ENCODE results near the gene ADGRD1. TPM values are rescaled to one million over a fixed set of nuclear protein-coding genes. Genes with fewer than 3 reads are reported as not detected.
A peak's percentile ranks its signal among the peaks of the same experiment; 100 is the strongest.

The ADGRD1 gene
- total RNA-seq, 1 donor from 2014 or later, result 11.0 TPM

DNA sequence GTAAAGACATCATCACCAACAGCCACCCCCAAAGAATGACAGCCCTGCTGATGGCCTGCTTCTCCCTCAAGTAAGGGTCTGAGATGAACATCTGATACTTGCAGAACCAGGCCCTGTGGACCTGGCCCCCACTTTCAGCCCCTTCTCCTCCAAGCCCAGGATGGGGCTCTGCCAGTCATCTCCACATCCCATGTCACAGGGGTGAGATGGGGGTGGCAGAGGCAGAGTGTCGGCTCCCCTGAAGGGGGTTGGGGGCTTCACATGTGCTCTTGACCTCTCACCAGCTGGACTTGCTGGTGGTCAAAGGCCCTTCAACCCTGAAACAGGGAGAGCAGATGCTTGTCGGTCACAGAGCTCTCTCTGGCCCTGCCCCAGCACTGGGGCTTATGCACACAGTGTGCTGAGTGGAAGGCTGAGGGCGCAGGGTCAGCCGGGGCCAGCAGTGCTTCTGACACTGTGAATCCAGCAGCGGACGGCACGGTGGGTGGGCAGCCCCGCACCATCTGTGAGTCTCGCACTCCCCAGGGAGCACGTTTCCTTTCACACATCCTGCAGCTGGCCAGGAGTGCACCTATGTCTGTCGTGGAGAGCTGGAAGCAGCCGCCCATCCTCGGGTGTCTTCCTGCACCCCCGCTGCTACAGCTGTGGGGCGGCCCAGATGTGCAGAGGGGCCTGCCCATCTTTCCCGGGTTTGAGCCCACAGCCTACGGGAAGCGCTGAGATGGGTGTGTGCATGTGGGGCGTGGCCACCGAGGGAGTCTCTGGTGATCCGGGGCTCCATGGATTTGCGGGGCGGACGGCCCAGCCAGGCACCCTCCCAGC lies 94.3 kb downstream of the ADGRD1 start:
- peaks cover 4% of the 10 kb centered on the region for H3K27me3 Mint-ChIP-seq
- peaks cover under 1% of the 10 kb centered on the region for H3K4me1 Mint-ChIP-seq (ENCODE audit: unreplicated experiment)
- H3K36me3 Mint-ChIP-seq, result no peaks in the 10 kb centered on the region
- no peak for DNase-seq (ENCODE audit: extremely low spot score, unreplicated experiment)
- H3K9me3 Mint-ChIP-seq, result no peaks in the 10 kb centered on the region
- TF ChIP-seq, protein P1, sequence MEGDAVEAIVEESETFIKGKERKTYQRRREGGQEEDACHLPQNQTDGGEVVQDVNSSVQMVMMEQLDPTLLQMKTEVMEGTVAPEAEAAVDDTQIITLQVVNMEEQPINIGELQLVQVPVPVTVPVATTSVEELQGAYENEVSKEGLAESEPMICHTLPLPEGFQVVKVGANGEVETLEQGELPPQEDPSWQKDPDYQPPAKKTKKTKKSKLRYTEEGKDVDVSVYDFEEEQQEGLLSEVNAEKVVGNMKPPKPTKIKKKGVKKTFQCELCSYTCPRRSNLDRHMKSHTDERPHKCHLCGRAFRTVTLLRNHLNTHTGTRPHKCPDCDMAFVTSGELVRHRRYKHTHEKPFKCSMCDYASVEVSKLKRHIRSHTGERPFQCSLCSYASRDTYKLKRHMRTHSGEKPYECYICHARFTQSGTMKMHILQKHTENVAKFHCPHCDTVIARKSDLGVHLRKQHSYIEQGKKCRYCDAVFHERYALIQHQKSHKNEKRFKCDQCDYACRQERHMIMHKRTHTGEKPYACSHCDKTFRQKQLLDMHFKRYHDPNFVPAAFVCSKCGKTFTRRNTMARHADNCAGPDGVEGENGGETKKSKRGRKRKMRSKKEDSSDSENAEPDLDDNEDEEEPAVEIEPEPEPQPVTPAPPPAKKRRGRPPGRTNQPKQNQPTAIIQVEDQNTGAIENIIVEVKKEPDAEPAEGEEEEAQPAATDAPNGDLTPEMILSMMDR (conservative IDR thresholded peaks at IDR 0.05), result no peak
- no peak overlapping the region for H3K4me3 Mint-ChIP-seq
- peak overlapping the region; percentile 91 for H3K27ac Mint-ChIP-seq

DNA sequence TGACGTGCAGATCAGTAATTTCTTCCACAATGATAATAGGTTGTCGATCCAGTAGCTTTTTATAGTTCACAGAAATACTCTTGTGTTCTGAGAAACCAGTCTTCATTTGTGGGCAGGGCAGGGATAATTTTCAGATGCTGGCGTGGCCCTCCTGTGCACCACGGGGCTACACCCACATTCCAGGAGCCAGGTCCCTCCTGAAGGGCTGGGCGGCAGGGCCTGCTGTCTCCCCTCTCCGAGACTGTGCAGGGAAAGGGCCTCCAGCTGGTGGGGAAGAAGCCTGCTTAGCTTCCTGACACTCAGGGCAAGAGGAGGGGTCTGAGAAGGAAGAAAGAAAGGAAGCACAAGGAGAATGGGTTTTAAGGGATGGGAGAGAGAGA lies 94.9 kb downstream of the ADGRD1 start:
- H3K9me3 Mint-ChIP-seq, result no peaks in the 10 kb centered on the region
- no peaks in the 10 kb centered on the region for H3K36me3 Mint-ChIP-seq
- peaks cover 4% of the 10 kb centered on the region for H3K27me3 Mint-ChIP-seq
- DNase-seq (ENCODE audit: extremely low spot score, unreplicated experiment), result no peak
- H3K4me1 Mint-ChIP-seq (ENCODE audit: unreplicated experiment), result peaks cover 5% of the 10 kb centered on the region
- H3K4me3 Mint-ChIP-seq, result peak overlapping the region; percentile 31
- peak overlapping the region; percentile 91 for H3K27ac Mint-ChIP-seq
- TF ChIP-seq, protein P1 (conservative IDR thresholded peaks at IDR 0.05), result no peak

DNA sequence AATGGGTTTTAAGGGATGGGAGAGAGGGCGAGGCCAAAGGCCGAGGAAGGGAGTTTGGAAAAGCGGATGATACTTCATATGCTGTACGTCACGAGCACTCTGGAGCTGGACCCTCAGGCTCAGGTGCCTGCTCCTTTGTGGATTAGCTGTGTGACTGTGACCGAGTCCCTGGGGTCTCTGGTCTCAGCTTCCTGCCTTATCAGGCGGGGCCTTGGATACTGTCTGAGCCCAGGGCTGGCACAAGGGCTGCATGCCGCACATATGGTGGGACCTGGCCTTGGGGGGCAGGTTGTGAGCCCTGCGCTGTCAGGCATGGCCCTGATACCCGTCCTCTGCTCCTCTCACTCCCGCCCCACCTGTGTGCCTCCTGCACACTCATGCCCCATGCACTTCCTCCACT lies 95.3 kb downstream of the ADGRD1 start:
- peak overlapping the region; percentile 91 for H3K27ac Mint-ChIP-seq
- no peaks in the 10 kb centered on the region for H3K9me3 Mint-ChIP-seq
- H3K4me1 Mint-ChIP-seq (ENCODE audit: unreplicated experiment), result peaks cover 5% of the 10 kb centered on the region
- no peaks in the 10 kb centered on the region for H3K36me3 Mint-ChIP-seq
- peaks cover 4% of the 10 kb centered on the region for H3K27me3 Mint-ChIP-seq
- peak overlapping the region; percentile 31 for H3K4me3 Mint-ChIP-seq
- TF ChIP-seq, protein P1 (conservative IDR thresholded peaks at IDR 0.05), result no peak
- DNase-seq (ENCODE audit: extremely low spot score, unreplicated experiment), result no peak

DNA sequence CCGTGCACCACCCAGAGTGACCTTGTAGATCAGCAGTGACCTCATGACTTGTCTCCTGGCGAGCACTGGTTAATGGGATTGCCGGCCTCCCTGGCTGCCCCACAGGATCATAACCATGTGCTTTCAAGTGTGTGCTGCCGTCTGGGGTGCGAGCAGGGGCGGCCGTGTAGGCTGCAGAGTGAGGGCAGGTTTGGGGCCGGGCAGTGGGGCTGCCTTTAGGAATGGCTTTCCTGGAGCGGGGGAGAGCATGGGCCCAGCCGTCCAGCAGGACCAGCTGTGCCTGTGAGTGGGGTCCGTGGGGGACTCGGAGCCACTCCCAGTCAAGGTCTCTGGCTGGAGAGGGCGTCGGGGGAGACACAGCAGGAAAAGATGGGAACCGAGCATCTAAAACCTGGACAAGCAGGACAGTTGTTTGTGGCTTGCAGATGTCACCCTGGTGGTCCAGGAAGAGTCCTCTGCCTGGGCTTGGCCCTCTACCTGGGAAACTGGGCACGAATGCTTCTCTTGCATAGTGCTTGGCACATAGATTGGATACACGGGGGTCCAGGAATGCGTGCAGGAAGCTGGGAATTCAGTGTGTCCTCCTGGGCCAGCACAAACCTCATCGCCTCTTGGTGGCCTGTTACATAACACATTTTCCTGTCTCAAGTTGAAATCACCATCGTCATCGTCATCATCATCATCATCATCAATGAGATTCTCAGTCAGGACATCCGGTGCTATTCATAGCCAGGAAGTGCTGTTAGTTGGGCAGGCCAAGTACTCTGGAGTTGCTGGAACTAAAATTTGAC lies 96.0 kb downstream of the ADGRD1 start:
- Mint-ChIP-seq H3K4me3 (no peak overlapping the region), H3K9me3 (no peaks in the 10 kb centered on the region), H3K36me3 (no peaks in the 10 kb centered on the region), H3K4me1 (ENCODE audit: unreplicated experiment) (peaks cover 5% of the 10 kb centered on the region), H3K27me3 (peaks cover 6% of the 10 kb centered on the region), H3K27ac (no peak overlapping the region)
- TF ChIP-seq, protein P1 (conservative IDR thresholded peaks at IDR 0.05), result no peak
- DNase-seq (ENCODE audit: extremely low spot score, unreplicated experiment), result no peak

DNA sequence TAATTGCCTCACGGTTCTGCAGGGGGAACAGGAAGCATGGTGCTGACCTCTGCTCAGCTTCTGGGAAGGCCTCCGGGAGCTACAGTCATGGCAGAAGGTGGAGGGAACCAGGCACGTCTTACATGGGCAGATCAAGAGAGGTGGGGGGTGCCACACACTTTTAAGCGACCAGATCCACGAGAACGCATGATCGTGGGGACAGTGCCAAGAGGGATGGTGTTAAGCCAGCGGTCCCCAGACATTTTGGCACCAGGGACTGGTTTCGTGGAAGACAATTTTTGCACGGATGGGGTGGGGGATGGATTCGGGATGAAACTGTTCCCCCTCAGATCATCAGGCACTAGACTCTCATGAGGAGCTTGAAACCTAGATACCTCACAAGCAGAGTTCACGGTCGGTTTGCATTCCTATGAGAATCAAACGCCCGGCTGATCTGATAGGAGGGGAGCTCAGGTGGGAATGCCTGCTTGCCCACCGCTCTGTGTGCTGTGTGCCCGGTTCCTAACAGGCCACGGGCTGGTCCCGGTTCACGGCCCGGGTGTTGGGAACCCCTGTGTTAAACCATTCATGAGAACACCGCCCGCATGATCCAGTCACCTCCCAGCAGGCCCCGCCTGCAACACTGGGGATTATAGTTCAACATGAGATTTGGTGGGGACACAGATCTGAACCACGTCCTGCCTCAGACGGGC lies 96.9 kb downstream of the ADGRD1 start:
- Mint-ChIP-seq H3K36me3 (no peaks in the 10 kb centered on the region), H3K4me3 (no peak overlapping the region), H3K27me3 (peaks cover 9% of the 10 kb centered on the region), H3K27ac (no peak overlapping the region), H3K9me3 (no peaks in the 10 kb centered on the region), H3K4me1 (ENCODE audit: unreplicated experiment) (peaks cover 5% of the 10 kb centered on the region)
- no peak for DNase-seq (ENCODE audit: extremely low spot score, unreplicated experiment)
- TF ChIP-seq, protein P1 (conservative IDR thresholded peaks at IDR 0.05), result no peak
